Mesendoderm (in vitro differentiated cells): ENCODE data around the gene SYF2.

Experiments used
- DNase-seq: peaks from one replicate; pipeline ENCODE4 v3.0.0; 2013
- H2AK5ac ChIP-seq: 2 replicates; pipeline ENCODE4 v1.6.1; 2013; ENCODE audit warnings: low read length, inconsistent platforms
- H2BK120ac ChIP-seq: 2 replicates; pipeline ENCODE4 v1.6.1; 2013; ENCODE audit warnings: low read depth, mild to moderate bottlenecking, low read length, moderate library complexity, mixed read lengths
- H2BK15ac ChIP-seq: replicated peaks from 2 replicates; pipeline ENCODE4 v1.6.1; 2013; ENCODE audit warnings: low read depth, mild to moderate bottlenecking, moderate library complexity
- H2BK5ac ChIP-seq: 2 replicates; pipeline ENCODE4 v1.6.1; 2013; ENCODE audit warnings: low read length, inconsistent platforms
- H3K18ac ChIP-seq: 2 replicates; pipeline ENCODE4 v1.6.1; 2013; ENCODE audit warnings: mild to moderate bottlenecking, low read length, mixed read lengths
- H3K23ac ChIP-seq: one replicate; pipeline ENCODE4 v1.6.1; 2013; ENCODE audit warnings: low read length
- H3K27ac ChIP-seq: 2 replicates; pipeline ENCODE4 v1.5.1; 2013; ENCODE audit warnings: low read depth, mild to moderate bottlenecking, inconsistent platforms, low read length, moderate library complexity
- H3K27me3 ChIP-seq: 2 replicates; pipeline ENCODE4 v1.6.1; 2013; ENCODE audit warnings: low read length, control low read depth, mild to moderate bottlenecking, inconsistent platforms; ENCODE audit not compliant: insufficient read depth, poor library complexity
- H3K36me3 ChIP-seq: 2 replicates; pipeline ENCODE4 v1.6.1; 2013; ENCODE audit warnings: low read length, inconsistent platforms; ENCODE audit not compliant: control insufficient read depth, insufficient read depth
- H3K4ac ChIP-seq: one replicate; pipeline ENCODE4 v1.6.1; 2013; ENCODE audit warnings: low read depth, mild to moderate bottlenecking, low read length, moderate library complexity
- H3K4me1 ChIP-seq: 2 replicates; pipeline ENCODE4 v1.6.1; 2013; ENCODE audit warnings: low read depth, low read length, inconsistent platforms; ENCODE audit not compliant: control insufficient read depth
- H3K4me2 ChIP-seq: 2 replicates; pipeline ENCODE4 v1.6.1; 2013; ENCODE audit warnings: low read length
- H3K4me3 ChIP-seq: 2 replicates; pipeline ENCODE4 v1.5.1; 2013; ENCODE audit warnings: mild to moderate bottlenecking, low read length
- H3K56ac ChIP-seq: one replicate; pipeline ENCODE4 v1.6.1; 2013; ENCODE audit warnings: low read length
- H3K79me1 ChIP-seq: 2 replicates; pipeline ENCODE4 v1.6.1; 2013; ENCODE audit warnings: low read length, inconsistent platforms
- H3K79me2 ChIP-seq: 2 replicates; pipeline ENCODE4 v1.6.1; 2013; ENCODE audit warnings: mild to moderate bottlenecking, low read length; ENCODE audit not compliant: control insufficient read depth, insufficient read depth
- H3K9ac ChIP-seq: 2 replicates; pipeline ENCODE4 v1.6.1; 2013; ENCODE audit warnings: low read length, inconsistent platforms
- H4K5ac ChIP-seq: one replicate; pipeline ENCODE4 v1.6.1; 2013; ENCODE audit warnings: low read length
- H4K8ac ChIP-seq: one replicate; pipeline ENCODE4 v1.6.1; 2013; ENCODE audit warnings: low read depth, mild to moderate bottlenecking, control low read depth, low read length, moderate library complexity
- WGBS: extraction: QIAGEN DNeasy Blood & Tissue Kit; methylation state at CpG from one replicate; pipeline ENCODE4 v1.1.7; 2013; ENCODE audit warnings: low lambda C conversion rate, missing lambda C conversion rate; ENCODE audit not compliant: insufficient coverage; ENCODE audit errors: extremely low coverage; 5-methylcytosine and 5-hydroxymethylcytosine counted together

The SYF2 gene

DNA sequence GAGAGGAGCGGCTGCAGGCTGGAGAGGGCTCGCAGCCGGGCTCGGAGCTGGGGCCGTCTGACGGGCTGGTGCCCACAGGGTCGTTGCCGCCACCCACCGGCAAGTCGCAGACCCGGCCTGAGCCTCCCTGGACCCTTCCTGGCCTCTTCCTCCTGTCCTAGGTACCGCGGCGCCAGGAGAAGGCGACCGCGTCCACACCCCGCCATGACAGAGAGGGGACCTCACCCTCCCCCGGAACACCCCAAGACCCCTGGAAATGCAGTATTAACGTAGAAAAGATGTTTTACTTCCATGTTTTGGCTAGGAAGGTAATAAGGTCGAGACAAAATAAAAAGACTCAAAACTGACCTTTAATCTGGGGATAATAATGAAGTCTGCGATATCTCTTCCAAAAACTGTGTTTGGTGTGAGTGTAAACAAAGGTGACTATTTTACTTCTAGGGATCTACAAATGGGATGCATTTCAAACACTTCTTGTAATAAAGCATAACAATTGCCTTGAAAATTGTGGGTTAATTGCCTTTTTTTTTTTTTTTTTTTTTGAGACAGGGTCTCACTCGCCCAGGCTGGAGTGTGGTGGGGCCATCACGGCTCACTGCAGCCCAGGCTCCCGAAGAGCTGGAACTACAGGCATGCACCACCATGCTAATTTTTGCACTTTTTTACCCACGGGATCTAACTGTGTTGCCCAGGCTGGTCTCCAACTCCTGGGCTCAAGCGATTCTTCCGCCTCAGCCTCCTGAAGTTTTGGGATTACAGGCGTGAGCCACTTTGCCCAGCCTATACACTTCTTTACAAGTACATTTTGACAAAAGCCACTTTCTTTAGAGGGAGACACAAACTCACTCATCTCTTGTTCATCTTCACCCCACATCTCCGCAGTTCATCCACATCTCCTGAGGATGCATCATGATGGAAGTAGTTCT lies 15.8 kb upstream of the SYF2 start:
- DNase-seq: no peak
- Histone ChIP-seq H4K5ac (no peak overlapping the region), H3K4me1 (no peaks in the 10 kb centered on the region), H3K9ac (peak overlapping the region; percentile 71), H2BK120ac (no peak overlapping the region), H3K79me2 (peaks cover 13% of the 10 kb centered on the region), H3K27ac (peak overlapping the region; percentile 68), H3K4me2 (peak overlapping the region; percentile 68), H3K4me3 (peak overlapping the region; percentile 28), H3K4ac (no peak overlapping the region), H3K23ac (no peak overlapping the region), H3K27me3 (no peaks in the 10 kb centered on the region), H2BK5ac (no peak overlapping the region), H3K56ac (peak overlapping the region; percentile 86), H3K18ac (peak overlapping the region; percentile 29), H3K36me3 (peaks cover 2% of the 10 kb centered on the region), H4K8ac (no peak overlapping the region), H2AK5ac (no peak overlapping the region), H2BK15ac (no peak overlapping the region), H3K79me1 (peaks cover 3% of the 10 kb centered on the region)
- WGBS: no CpG with 5 or more reads among the region's 30 CpGs

DNA sequence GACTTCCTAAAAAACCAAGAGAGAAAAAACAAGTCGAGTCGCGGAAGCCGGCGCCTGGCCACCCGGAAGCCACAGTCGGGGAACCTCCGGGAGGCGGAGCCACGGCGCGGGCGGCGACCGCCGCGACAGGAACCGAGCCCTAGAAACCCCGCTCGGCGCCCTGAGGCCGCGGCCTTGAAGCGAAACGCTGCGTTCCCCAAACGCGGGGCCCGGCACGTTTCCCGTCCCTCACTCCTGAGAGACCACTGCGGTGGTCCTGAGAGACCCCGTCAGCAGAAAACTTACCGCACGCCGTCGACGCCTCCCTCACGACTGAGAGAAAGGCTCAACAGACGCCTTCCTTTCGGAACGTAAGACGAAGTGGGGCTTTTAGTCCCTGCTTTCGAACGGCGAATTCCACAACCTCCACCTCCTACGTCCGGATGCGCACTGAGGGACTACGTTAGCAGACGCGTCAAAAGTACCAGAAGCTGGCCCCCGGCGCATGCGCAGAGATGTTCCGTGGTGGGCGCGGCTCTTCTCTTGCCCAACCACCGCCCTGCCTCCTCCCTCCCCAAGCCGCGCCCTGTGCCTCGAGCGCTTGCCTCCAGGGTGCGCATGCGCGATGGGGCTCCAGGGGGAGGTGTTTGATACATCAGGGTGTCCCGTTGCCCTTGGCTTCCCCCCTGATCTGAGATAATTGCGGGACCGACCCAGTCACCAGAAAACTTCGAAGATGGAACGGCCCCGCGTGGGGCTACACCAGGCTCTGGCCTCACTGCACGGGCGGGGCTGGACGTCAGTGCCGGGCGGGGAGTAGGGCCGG lies 14.9 kb upstream of the SYF2 start, which contains the start of gene RSRP1:
Gene RSRP1 (minus strand): TSS at position 431 of the 805 bp plus-strand sequence. CDS start 491 bp downstream, outside the sequence.
- Histone ChIP-seq H3K4me1 (no peaks in the 10 kb centered on the region), H3K27me3 (no peaks in the 10 kb centered on the region), H2BK5ac (peak within 1 kb of the TSS; percentile 22), H3K27ac (peak within 1 kb of the TSS; percentile 87), H2AK5ac (no peak within 1 kb of the TSS), H3K4me2 (peak within 1 kb of the TSS; percentile 82), H3K23ac (peak within 1 kb of the TSS; percentile 51), H2BK120ac (no peak within 1 kb of the TSS), H3K4ac (peak within 1 kb of the TSS; percentile 77), H2BK15ac (no peak within 1 kb of the TSS), H3K9ac (peak within 1 kb of the TSS; percentile 85), H4K8ac (no peak within 1 kb of the TSS), H4K5ac (no peak within 1 kb of the TSS), H3K4me3 (peak within 1 kb of the TSS; percentile 41), H3K36me3 (peaks cover 2% of the 10 kb centered on the region), H3K79me2 (peaks cover 13% of the 10 kb centered on the region), H3K18ac (peak within 1 kb of the TSS; percentile 77), H3K79me1 (peaks cover 3% of the 10 kb centered on the region), H3K56ac (peak within 1 kb of the TSS; percentile 89)
- no CpG with 5 or more reads among the region's 79 CpGs for WGBS
- peak; percentile 99 for DNase-seq

DNA sequence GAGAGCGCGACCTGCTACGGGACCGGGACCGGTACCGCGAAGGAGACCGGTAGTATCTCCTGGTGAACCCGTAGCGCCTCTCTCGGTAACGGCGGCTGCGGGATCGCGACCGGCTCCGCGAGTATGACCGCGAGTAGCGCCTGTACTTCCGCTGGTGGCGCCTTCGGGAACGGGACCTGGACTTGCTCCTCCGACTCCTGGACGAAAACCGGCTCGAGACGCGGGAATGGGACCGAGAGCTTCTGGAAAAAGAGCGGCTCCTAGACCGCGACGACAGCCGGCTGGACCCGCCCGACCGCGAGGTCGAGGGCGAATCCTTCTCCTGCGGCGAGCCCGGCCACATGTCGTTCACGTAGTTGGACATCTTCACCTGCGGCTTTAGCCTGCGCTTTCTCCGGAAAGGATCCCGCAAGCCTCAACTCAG lies 14.3 kb upstream of the SYF2 start:
- no peak overlapping the region for H2BK120ac ChIP-seq
- no peak overlapping the region for H2BK5ac ChIP-seq
- peak overlapping the region; percentile 51 for H3K23ac ChIP-seq
- no peaks in the 10 kb centered on the region for H3K27me3 ChIP-seq
- H3K36me3 ChIP-seq: peaks cover 2% of the 10 kb centered on the region
- peaks cover 3% of the 10 kb centered on the region for H3K79me1 ChIP-seq
- peak overlapping the region; percentile 85 for H3K9ac ChIP-seq
- DNase-seq: peak; percentile 37
- WGBS: no CpG with 5 or more reads among the region's 53 CpGs
- H2BK15ac ChIP-seq: no peak overlapping the region
- no peak overlapping the region for H4K8ac ChIP-seq
- H3K4me1 ChIP-seq: no peaks in the 10 kb centered on the region
- peak overlapping the region; percentile 82 for H3K4me2 ChIP-seq
- peak overlapping the region; percentile 41 for H3K4me3 ChIP-seq
- H3K56ac ChIP-seq: peak overlapping the region; percentile 89
- no peak overlapping the region for H3K27ac ChIP-seq
- H4K5ac ChIP-seq: no peak overlapping the region
- peaks cover 13% of the 10 kb centered on the region for H3K79me2 ChIP-seq
- no peak overlapping the region for H3K4ac ChIP-seq
- H3K18ac ChIP-seq: no peak overlapping the region
- no peak overlapping the region for H2AK5ac ChIP-seq

DNA sequence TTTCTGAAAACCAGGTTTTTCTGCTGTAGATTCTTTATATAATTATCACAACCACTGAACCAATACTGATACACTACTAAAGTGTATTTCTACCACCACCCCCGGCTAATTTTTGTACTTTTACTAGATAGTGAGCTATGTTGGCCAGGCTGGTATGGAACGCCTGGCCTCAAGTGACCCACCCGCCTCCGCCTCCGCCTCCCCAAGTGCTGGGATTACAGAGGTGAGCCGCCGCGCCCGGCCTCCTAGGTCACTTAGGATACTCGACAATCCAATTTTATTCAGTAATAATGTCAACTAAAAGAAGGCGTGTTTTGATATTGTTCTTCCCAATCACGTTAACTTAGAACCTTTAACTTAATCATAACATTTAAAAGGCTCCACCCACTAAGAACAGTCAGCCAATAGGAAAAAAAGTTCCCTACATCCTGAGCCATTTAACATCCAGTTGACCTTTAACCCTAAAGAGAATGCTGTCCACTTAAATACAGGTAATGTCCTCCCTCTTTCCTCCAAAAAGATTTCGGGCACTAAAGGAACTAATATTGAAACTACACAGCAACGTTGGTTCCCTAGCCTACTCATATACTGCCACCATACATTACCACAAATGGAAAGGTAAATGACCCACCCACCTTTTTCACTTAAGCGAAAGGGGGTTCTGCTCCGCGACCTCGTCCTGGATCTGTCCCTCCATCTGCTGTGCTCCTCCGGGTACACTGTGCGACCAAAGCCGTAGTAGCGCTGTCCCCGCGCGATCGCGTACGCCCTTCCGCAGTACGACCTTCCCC lies 13.7 kb upstream of the SYF2 start:
- H3K56ac ChIP-seq: peak overlapping the region; percentile 89
- H3K23ac ChIP-seq: peak overlapping the region; percentile 51
- H3K18ac ChIP-seq: no peak overlapping the region
- no peak overlapping the region for H2AK5ac ChIP-seq
- H4K8ac ChIP-seq: no peak overlapping the region
- H3K4me3 ChIP-seq: peak overlapping the region; percentile 41
- WGBS: no CpG with 5 or more reads among the region's 30 CpGs
- no peak overlapping the region for H3K27ac ChIP-seq
- no peak overlapping the region for H4K5ac ChIP-seq
- no peak overlapping the region for H2BK120ac ChIP-seq
- H2BK15ac ChIP-seq: no peak overlapping the region
- no peak overlapping the region for H3K4ac ChIP-seq
- H3K9ac ChIP-seq: peak overlapping the region; percentile 85
- H3K27me3 ChIP-seq: no peaks in the 10 kb centered on the region
- no peaks in the 10 kb centered on the region for H3K4me1 ChIP-seq
- DNase-seq: peak; percentile 58
- peaks cover 2% of the 10 kb centered on the region for H3K36me3 ChIP-seq
- H3K79me1 ChIP-seq: peaks cover 3% of the 10 kb centered on the region
- no peak overlapping the region for H2BK5ac ChIP-seq
- H3K79me2 ChIP-seq: peaks cover 13% of the 10 kb centered on the region
- H3K4me2 ChIP-seq: peak overlapping the region; percentile 82

DNA sequence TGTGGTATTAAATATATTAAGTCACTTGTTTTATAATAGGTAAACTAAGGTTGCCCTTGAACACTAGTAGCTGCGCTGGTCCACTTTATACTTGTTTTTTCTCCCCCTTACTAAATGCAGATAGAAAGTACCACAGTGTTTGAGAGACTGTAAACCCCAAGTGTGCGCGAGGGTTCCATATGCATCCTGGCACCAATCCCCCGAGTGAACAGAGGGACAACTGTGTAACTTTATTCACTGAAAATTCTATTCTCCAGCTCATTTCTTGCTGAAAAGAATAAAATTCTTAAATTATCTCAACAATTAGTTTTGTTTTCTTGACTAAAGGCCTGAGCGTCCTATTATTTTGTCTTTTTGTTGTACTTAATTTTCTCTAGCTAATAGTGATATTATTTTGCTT lies 13.1 kb upstream of the SYF2 start:
- Histone ChIP-seq H4K5ac (no peak overlapping the region), H3K9ac (no peak overlapping the region), H4K8ac (no peak overlapping the region), H3K56ac (no peak overlapping the region), H3K4me1 (peaks cover 3% of the 10 kb centered on the region), H3K79me2 (peaks cover 13% of the 10 kb centered on the region), H3K79me1 (peaks cover 3% of the 10 kb centered on the region), H3K23ac (no peak overlapping the region), H2BK15ac (no peak overlapping the region), H3K36me3 (peaks cover 2% of the 10 kb centered on the region), H3K4me3 (no peak overlapping the region), H2BK120ac (no peak overlapping the region), H3K4ac (no peak overlapping the region), H3K18ac (no peak overlapping the region), H3K27ac (no peak overlapping the region), H3K4me2 (no peak overlapping the region), H2BK5ac (no peak overlapping the region), H3K27me3 (no peaks in the 10 kb centered on the region), H2AK5ac (no peak overlapping the region)
- no peak for DNase-seq
- WGBS: no CpG with 5 or more reads among the region's 5 CpGs
